ENCODE measurements around the gene SOX4. TPM values are rescaled to one million over a fixed set of nuclear protein-coding genes. Genes with fewer than 3 reads are reported as not detected.

The SOX4 gene
- total and polyA plus RNA-seq, 2 donors (not counting 1 experiment from before 2014, with no cell fraction given), result 3.5 to 5.0 TPM

- Histone ChIP-seq H3K79me2 (ENCODE audit: control insufficient read depth, insufficient read depth, low read length) (peaks cover 14% of the 10 kb centered on the region), H3K4me1 (ENCODE audit: control insufficient read depth in 2 of 2, insufficient read depth in 2 of 2, low read length in 2 of 2) (peaks cover 32 to 45% of the 10 kb centered on the region in 2 donors), H3K9me3 (ENCODE audit: control extremely low read depth in 1 of 3, control insufficient read depth in 2 of 3, insufficient read depth in 1 of 3, low read length in 2 of 3) (peaks cover 0 to 7% (median 0%) of the 10 kb centered on the region in 3 donors), H3K4me2 (replicated peaks; ENCODE audit: low read depth, low read length, poor library complexity, severe bottlenecking) (no peak overlapping the region), H4K20me1 (ENCODE audit: control insufficient read depth, insufficient read depth, low read length, poor library complexity, severe bottlenecking) (no peaks in the 10 kb centered on the region), H3K27ac (ENCODE audit: low read length in 2 of 2) (no peak overlapping the region), H3K4me3 (ENCODE audit: control extremely low read depth in 1 of 5, extremely low read depth in 1 of 5, insufficient read depth in 1 of 5, low read depth in 2 of 5, low read length in 4 of 5) (peak overlapping the region in 1 of 5 experiments; percentile 89), H3K36me3 (replicated peaks in 1 of 2; ENCODE audit: control extremely low read depth in 1 of 2, control insufficient read depth in 1 of 2, extremely low read depth in 1 of 2, insufficient read depth in 2 of 2, low read length in 1 of 2) (no peaks in the 10 kb centered on the region), H3K27me3 (replicated peaks in 1 of 4; ENCODE audit: control extremely low read depth in 1 of 4, control insufficient read depth in 3 of 4, insufficient read depth in 4 of 4, low read length in 3 of 4) (peaks cover 0 to 14% (median 0%) of the 10 kb centered on the region in 4 experiments), H3K9ac (ENCODE audit: low read length) (no peak overlapping the region), H2AFZ (ENCODE audit: insufficient read depth, low read depth, low read length, poor library complexity, severe bottlenecking) (no peak overlapping the region)
- intact Hi-C loops (cut with micrococcal nuclease), result no loop called here
- Mint-ChIP-seq H3K9me3 (ENCODE audit: insufficient read depth) (no peaks in the 10 kb centered on the region), H3K27me3 (peaks cover 13% of the 10 kb centered on the region), H3K4me1 (peaks cover 40% of the 10 kb centered on the region), H3K27ac (no peak overlapping the region), H3K4me3 (peak overlapping the region; percentile 73)
- WGBS (ENCODE audit: insufficient coverage), result 0% methylated on average over 1 of the region's 3 CpGs
- ChIA-PET POLR2A (no interaction called here), CTCF (interaction anchor here (0.9 to 2.5 kb wide), 2 partner anchors 11 to 1035 kb away, joined by 3 to 16 read pairs; no protein-coding TSS in a partner anchor)
- DNase-seq (no peak), ATAC-seq (ENCODE audit: low read depth) (no peak)
- no peak for TF ChIP-seq CTCF (IDR thresholded peaks at IDR 0.05)
- no peak for TF ChIP-seq EZH2 (IDR thresholded peaks at IDR 0.05; ENCODE audit: borderline replicate concordance, insufficient read depth, low read depth, low read length, poor library complexity, severe bottlenecking)
These were observed 5.6 kb downstream of the SOX4 start for GRCh38 chr6:21599051-21599696.

DNA sequence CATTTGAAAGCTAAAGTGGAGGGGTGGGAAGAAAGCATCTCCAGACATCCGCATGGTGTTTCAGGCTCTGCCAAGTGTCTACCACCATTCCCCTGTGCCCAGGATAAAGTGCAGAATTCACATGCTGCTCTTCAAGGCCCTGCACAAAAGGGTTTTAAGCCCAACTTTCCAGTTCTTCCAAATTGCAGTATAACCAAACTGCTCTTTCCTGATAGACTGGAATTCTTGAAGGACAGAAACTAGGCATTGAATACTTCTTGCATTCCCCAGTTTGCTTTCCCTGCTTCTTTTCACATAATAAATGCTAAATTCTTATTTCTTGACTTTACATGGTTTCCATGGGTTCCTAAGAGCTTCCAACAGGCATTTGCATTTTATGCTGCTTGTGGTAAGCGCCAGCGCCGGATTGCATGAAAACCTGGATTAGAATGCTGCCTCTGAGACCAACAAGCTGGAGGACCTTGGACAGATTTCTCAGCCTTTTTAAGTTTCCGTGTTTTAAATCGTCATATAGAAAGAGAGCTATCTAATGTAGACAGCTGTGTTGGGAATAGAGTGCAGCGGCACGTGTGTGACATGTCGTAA lies 7.9 kb downstream of the SOX4 start:
- Histone ChIP-seq H3K4me3 (ENCODE audit: control extremely low read depth in 1 of 5, extremely low read depth in 1 of 5, insufficient read depth in 1 of 5, low read depth in 2 of 5, low read length in 4 of 5) (no peak overlapping the region), H2AFZ (ENCODE audit: insufficient read depth, low read depth, low read length, poor library complexity, severe bottlenecking) (no peak overlapping the region), H3K9me3 (ENCODE audit: control extremely low read depth in 1 of 3, control insufficient read depth in 2 of 3, insufficient read depth in 1 of 3, low read length in 2 of 3) (peaks cover 0 to 7% (median 0%) of the 10 kb centered on the region in 3 donors), H3K4me1 (ENCODE audit: control insufficient read depth in 2 of 2, insufficient read depth in 2 of 2, low read length in 2 of 2) (peaks cover 28 to 34% of the 10 kb centered on the region in 2 donors), H3K9ac (ENCODE audit: low read length) (no peak overlapping the region), H3K79me2 (ENCODE audit: control insufficient read depth, insufficient read depth, low read length) (peaks cover 7% of the 10 kb centered on the region), H3K27me3 (replicated peaks in 1 of 4; ENCODE audit: control extremely low read depth in 1 of 4, control insufficient read depth in 3 of 4, insufficient read depth in 4 of 4, low read length in 3 of 4) (peaks cover 0 to 9% (median 0%) of the 10 kb centered on the region in 4 experiments), H3K27ac (ENCODE audit: low read length in 2 of 2) (no peak overlapping the region), H3K4me2 (replicated peaks; ENCODE audit: low read depth, low read length, poor library complexity, severe bottlenecking) (no peak overlapping the region), H3K36me3 (replicated peaks in 1 of 2; ENCODE audit: control extremely low read depth in 1 of 2, control insufficient read depth in 1 of 2, extremely low read depth in 1 of 2, insufficient read depth in 2 of 2, low read length in 1 of 2) (no peaks in the 10 kb centered on the region), H4K20me1 (ENCODE audit: control insufficient read depth, insufficient read depth, low read length, poor library complexity, severe bottlenecking) (no peaks in the 10 kb centered on the region)
- TF ChIP-seq CTCF (IDR thresholded peaks at IDR 0.05) (no peak), EZH2 (IDR thresholded peaks at IDR 0.05; ENCODE audit: borderline replicate concordance, insufficient read depth, low read depth, low read length, poor library complexity, severe bottlenecking) (no peak)
- ChIA-PET CTCF (interaction anchor here (0.8 to 0.9 kb wide), 2 partner anchors 13 to 14 kb away, joined by 3 read pairs; no protein-coding TSS in a partner anchor), POLR2A (no interaction called here)
- Mint-ChIP-seq H3K27ac (no peak overlapping the region), H3K4me3 (no peak overlapping the region), H3K4me1 (peaks cover 34% of the 10 kb centered on the region), H3K9me3 (ENCODE audit: insufficient read depth) (no peaks in the 10 kb centered on the region), H3K27me3 (peaks cover 13% of the 10 kb centered on the region)
- ATAC-seq (ENCODE audit: low read depth), result no peak
- no peak for DNase-seq
- intact Hi-C loops (cut with micrococcal nuclease), result no loop called here
- WGBS (ENCODE audit: insufficient coverage), result 97% methylated on average over 7 of the region's 9 CpGs

Data from B cell (primary cell).